ENCODE data around the gene PARD3.

GRCh38 chr10:34507217-34507616 lies 307.9 kb downstream of the PARD3 start:
- TF ChIP-seq CTCF (IDR thresholded peaks at IDR 0.05) (no peak), EP300 (IDR thresholded peaks at IDR 0.05) (no peak)
